ENCODE results near the gene WWTR1.

Gene WWTR1

GRCh38 chr3:149657321-149657925 is 402 bp downstream of the WWTR1 start:
- TF ChIP-seq TAF1 (IDR thresholded peaks at IDR 0.05; ENCODE audit: borderline replicate concordance, insufficient read depth, low read length) (no peak), FOXP2 (optimal IDR thresholded peaks at IDR 0.05; ENCODE audit: borderline replicate concordance, extremely low read depth, extremely low read length, insufficient read depth) (no peak), REST (IDR thresholded peaks at IDR 0.05; ENCODE audit: insufficient read depth in 1 of 2, low read depth in 2 of 2, low read length in 2 of 2) (no peak), POLR2AphosphoS5 (IDR thresholded peaks at IDR 0.05; ENCODE audit: low read depth, low read length) (no peak), SIN3A (IDR thresholded peaks at IDR 0.05; ENCODE audit: borderline replicate concordance, insufficient read depth, low read length) (no peak)

GRCh38 chr3:149655826-149656574 is 1.8 kb downstream of the WWTR1 start:
- TF ChIP-seq SIN3A (IDR thresholded peaks at IDR 0.05; ENCODE audit: borderline replicate concordance, insufficient read depth, low read length) (peak; percentile 18; the same call in 1 of the 2 replicates), FOXP2 (optimal IDR thresholded peaks at IDR 0.05; ENCODE audit: borderline replicate concordance, extremely low read depth, extremely low read length, insufficient read depth) (no peak), TAF1 (IDR thresholded peaks at IDR 0.05; ENCODE audit: borderline replicate concordance, insufficient read depth, low read length) (no peak), REST (IDR thresholded peaks at IDR 0.05; ENCODE audit: insufficient read depth in 1 of 2, low read depth in 2 of 2, low read length in 2 of 2) (no peak), POLR2AphosphoS5 (IDR thresholded peaks at IDR 0.05; ENCODE audit: low read depth, low read length) (no peak)

GRCh38 chr3:149654188-149654601 is 3.6 kb downstream of the WWTR1 start:
- no peak for TF ChIP-seq TAF1 (IDR thresholded peaks at IDR 0.05; ENCODE audit: borderline replicate concordance, insufficient read depth, low read length)
- TF ChIP-seq FOXP2 (optimal IDR thresholded peaks at IDR 0.05; ENCODE audit: borderline replicate concordance, extremely low read depth, extremely low read length, insufficient read depth): no peak
- no peak for TF ChIP-seq POLR2AphosphoS5 (IDR thresholded peaks at IDR 0.05; ENCODE audit: low read depth, low read length)
- TF ChIP-seq REST (IDR thresholded peaks at IDR 0.05; ENCODE audit: insufficient read depth in 1 of 2, low read depth in 2 of 2, low read length in 2 of 2): no peak
- TF ChIP-seq SIN3A (IDR thresholded peaks at IDR 0.05; ENCODE audit: borderline replicate concordance, insufficient read depth, low read length): no peak

GRCh38 chr3:149653564-149653963 is 4.3 kb downstream of the WWTR1 start:
- TF ChIP-seq REST (IDR thresholded peaks at IDR 0.05; ENCODE audit: insufficient read depth in 1 of 2, low read depth in 2 of 2, low read length in 2 of 2) (no peak), SIN3A (IDR thresholded peaks at IDR 0.05; ENCODE audit: borderline replicate concordance, insufficient read depth, low read length) (no peak), FOXP2 (optimal IDR thresholded peaks at IDR 0.05; ENCODE audit: borderline replicate concordance, extremely low read depth, extremely low read length, insufficient read depth) (no peak), TAF1 (IDR thresholded peaks at IDR 0.05; ENCODE audit: borderline replicate concordance, insufficient read depth, low read length) (no peak), POLR2AphosphoS5 (IDR thresholded peaks at IDR 0.05; ENCODE audit: low read depth, low read length) (no peak)

Measured in PFSK-1 (cell line).